H1 (cell line): ENCODE measurements around the gene TWF2.

Source experiments
- BCL11A ChIP-seq, 2 experiments: IDR thresholded peaks; one replicate each; pipeline ENCODE4 v1.6.1; 2011; ENCODE audit warnings: low read depth in 2 of 2, low read length in 2 of 2, mild to moderate bottlenecking in 2 of 2
- CEBPB ChIP-seq: IDR thresholded peaks from 2 replicates; pipeline ENCODE4 v1.6.1; 2012; ENCODE audit warnings: low read depth, low read length
- EZH2 ChIP-seq: fragments of 200-600 bp; sonication (generic); IDR thresholded peaks from 2 replicates; pipeline ENCODE4 v1.7.1; 2012; ENCODE audit warnings: low read depth, mild to moderate bottlenecking, moderate library complexity, low read length, inconsistent platforms; ENCODE audit not compliant: severe bottlenecking
- JUN ChIP-seq: IDR thresholded peaks from 2 replicates; pipeline ENCODE4 v1.6.1; 2011; ENCODE audit warnings: low read depth, mild to moderate bottlenecking, improper control_type of control experiment, low read length
- POLR2A ChIP-seq, 2 experiments: IDR thresholded peaks; 1 replicate in 1 of 2; 2 replicates in 1 of 2; pipeline ENCODE4 v1.6.1; 2011; ENCODE audit warnings: low read depth in 2 of 2, low read length in 2 of 2, mild to moderate bottlenecking in 2 of 2; ENCODE audit errors: control extremely low read depth in 1 of 2
- RAD21 ChIP-seq, 2 experiments: IDR thresholded peaks in 1 of 2; conservative IDR thresholded peaks in 1 of 2; 2 replicates each; pipeline ENCODE4 v1.6.1; 2011; ENCODE audit warnings: low read depth in 2 of 2, low read length in 2 of 2, improper control_type of control experiment in 1 of 2, inconsistent platforms in 1 of 2, mild to moderate bottlenecking in 1 of 2, moderate library complexity in 1 of 2
- RNF2 ChIP-seq: fragments of 200-900, 300-1000 bp; sonication (generic); IDR thresholded peaks from 2 replicates; pipeline ENCODE4 v1.7.1; 2016; ENCODE audit warnings: borderline replicate concordance, low read depth, mild to moderate bottlenecking, antibody characterized with exemption, low read length; ENCODE audit not compliant: poor library complexity, severe bottlenecking; ENCODE audit errors: missing control alignments
- SAP30 ChIP-seq: fragments of 300-600 bp; sonication (generic); IDR thresholded peaks from 2 replicates; pipeline ENCODE4 v1.7.1; 2012; ENCODE audit warnings: low read length, moderate library complexity, mild to moderate bottlenecking, inconsistent platforms; ENCODE audit not compliant: insufficient read depth, insufficient replicate concordance
- TEAD4 ChIP-seq: IDR thresholded peaks from 2 replicates; pipeline ENCODE4 v1.6.1; 2012; ENCODE audit warnings: low read depth, low read length, inconsistent platforms, mixed read lengths
- TF ChIP-seq, protein P1 (sequence below), 3 experiments: IDR thresholded peaks; 1 replicate in 2 of 3; 2 replicates in 1 of 3; pipeline versions ENCODE4 v1.5.1 to v1.6.1; 2011; ENCODE audit warnings: low read length in 3 of 3, mild to moderate bottlenecking in 3 of 3, inconsistent platforms in 2 of 3, low read depth in 1 of 3, moderate library complexity in 1 of 3; ENCODE audit not compliant: insufficient read depth in 1 of 3; ENCODE audit errors: control extremely low read depth in 1 of 3
- TF ChIP-seq, protein P2 (sequence below): IDR thresholded peaks from 2 replicates; pipeline ENCODE4 v1.6.1; 2011; ENCODE audit warnings: low read length, improper control_type of control experiment
- TF ChIP-seq, protein P3 (sequence below): IDR thresholded peaks from 2 replicates; pipeline ENCODE4 v1.6.1; 2011; ENCODE audit warnings: low read depth, mild to moderate bottlenecking, low read length; ENCODE audit not compliant: insufficient read depth

DNA sequence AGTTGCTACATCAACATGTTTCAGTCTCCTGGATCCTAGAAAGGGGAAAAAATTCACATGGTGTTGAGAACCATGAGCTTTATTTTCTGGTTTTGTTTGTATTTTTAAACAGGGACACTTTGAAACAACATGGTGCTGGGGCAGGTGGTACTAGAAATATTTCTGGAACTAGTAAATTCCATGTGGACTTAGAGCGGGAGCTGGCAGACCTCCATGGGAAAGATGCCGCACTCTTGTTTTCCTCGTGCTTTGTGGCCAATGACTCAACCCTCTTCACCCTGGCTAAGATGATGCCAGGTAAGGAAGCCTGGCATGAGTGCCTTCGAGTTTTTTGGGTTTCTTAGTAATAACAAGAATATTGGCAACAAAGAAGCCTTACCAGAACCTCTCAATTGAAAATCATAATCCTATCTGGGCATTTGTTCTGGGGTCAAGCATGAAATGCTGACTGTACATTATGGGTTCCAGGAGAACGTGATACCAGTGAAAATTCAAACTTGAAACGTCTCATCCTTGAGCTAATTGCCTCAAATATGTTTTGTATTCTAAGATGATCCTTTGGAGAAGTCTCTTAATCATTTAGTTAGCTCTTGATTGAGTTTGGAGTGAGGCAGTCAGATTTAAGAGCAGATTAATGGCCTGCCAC is 33.1 kb downstream of the TWF2 start:
- TF ChIP-seq, protein P1, sequence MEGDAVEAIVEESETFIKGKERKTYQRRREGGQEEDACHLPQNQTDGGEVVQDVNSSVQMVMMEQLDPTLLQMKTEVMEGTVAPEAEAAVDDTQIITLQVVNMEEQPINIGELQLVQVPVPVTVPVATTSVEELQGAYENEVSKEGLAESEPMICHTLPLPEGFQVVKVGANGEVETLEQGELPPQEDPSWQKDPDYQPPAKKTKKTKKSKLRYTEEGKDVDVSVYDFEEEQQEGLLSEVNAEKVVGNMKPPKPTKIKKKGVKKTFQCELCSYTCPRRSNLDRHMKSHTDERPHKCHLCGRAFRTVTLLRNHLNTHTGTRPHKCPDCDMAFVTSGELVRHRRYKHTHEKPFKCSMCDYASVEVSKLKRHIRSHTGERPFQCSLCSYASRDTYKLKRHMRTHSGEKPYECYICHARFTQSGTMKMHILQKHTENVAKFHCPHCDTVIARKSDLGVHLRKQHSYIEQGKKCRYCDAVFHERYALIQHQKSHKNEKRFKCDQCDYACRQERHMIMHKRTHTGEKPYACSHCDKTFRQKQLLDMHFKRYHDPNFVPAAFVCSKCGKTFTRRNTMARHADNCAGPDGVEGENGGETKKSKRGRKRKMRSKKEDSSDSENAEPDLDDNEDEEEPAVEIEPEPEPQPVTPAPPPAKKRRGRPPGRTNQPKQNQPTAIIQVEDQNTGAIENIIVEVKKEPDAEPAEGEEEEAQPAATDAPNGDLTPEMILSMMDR (IDR thresholded peaks at IDR 0.05; ENCODE audit: control extremely low read depth in 1 of 3, insufficient read depth in 1 of 3, low read depth in 1 of 3, low read length in 3 of 3), result no peak
- TF ChIP-seq SAP30 (no peak), RAD21 (IDR thresholded peaks at IDR 0.05 in 1 of 2, conservative IDR thresholded peaks at IDR 0.05 in 1 of 2; ENCODE audit: low read depth in 2 of 2, low read length in 2 of 2) (no peak), RNF2 (no peak), POLR2A (IDR thresholded peaks at IDR 0.05; ENCODE audit: control extremely low read depth in 1 of 2, low read depth in 2 of 2, low read length in 2 of 2) (no peak), TEAD4 (no peak), EZH2 (no peak), CEBPB (no peak), BCL11A (IDR thresholded peaks at IDR 0.05; ENCODE audit: low read depth in 2 of 2, low read length in 2 of 2) (no peak), JUN (no peak)
- TF ChIP-seq, protein P2, sequence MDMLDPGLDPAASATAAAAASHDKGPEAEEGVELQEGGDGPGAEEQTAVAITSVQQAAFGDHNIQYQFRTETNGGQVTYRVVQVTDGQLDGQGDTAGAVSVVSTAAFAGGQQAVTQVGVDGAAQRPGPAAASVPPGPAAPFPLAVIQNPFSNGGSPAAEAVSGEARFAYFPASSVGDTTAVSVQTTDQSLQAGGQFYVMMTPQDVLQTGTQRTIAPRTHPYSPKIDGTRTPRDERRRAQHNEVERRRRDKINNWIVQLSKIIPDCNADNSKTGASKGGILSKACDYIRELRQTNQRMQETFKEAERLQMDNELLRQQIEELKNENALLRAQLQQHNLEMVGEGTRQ, result no peak
- TF ChIP-seq, protein P3, sequence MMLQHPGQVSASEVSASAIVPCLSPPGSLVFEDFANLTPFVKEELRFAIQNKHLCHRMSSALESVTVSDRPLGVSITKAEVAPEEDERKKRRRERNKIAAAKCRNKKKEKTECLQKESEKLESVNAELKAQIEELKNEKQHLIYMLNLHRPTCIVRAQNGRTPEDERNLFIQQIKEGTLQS, result no peak
